ENCODE measurements around the gene L3MBTL1. TPM values are rescaled to one million over a fixed set of nuclear protein-coding genes. Genes with fewer than 3 reads are reported as not detected.

Gene L3MBTL1
- total and polyA plus RNA-seq, 7 experiments from 2014 or later = 0.74 to 24.7 (median 13.5) TPM

GRCh38 chr20:43532416-43533055 is 25.0 kb downstream of the L3MBTL1 start:
- no peaks in the 10 kb centered on the region for H3K27me3 Mint-ChIP-seq
- H3K36me3 Mint-ChIP-seq = peaks cover 0 to 18% (median 0%) of the 10 kb centered on the region in 5 donors
- no peak overlapping the region for H3K4me3 ChIP-seq (ENCODE audit: low read length)
- peaks cover 0 to 17% (median 0%) of the 10 kb centered on the region in 3 experiments for H3K36me3 ChIP-seq (ENCODE audit: control insufficient read depth in 2 of 3, insufficient read depth in 3 of 3, low read length in 3 of 3)
- no peaks in the 10 kb centered on the region for H3K4me1 ChIP-seq (ENCODE audit: control insufficient read depth in 2 of 2, insufficient read depth in 2 of 2, low read length in 2 of 2)
- CTCF ChIA-PET = no interaction called here
- no peaks in the 10 kb centered on the region for H3K27me3 ChIP-seq (ENCODE audit: control insufficient read depth in 2 of 2, insufficient read depth in 2 of 2, low read length in 2 of 2)
- ATAC-seq (no peak), DNase-seq (no peak)
- H3K4me3 Mint-ChIP-seq = no peak overlapping the region
- peak overlapping the region in 1 of 9 donors; percentile 41 for H3K27ac Mint-ChIP-seq
- no peaks in the 10 kb centered on the region for H3K9me3 ChIP-seq (ENCODE audit: control insufficient read depth in 2 of 3, low read length in 3 of 3)
- H3K4me1 Mint-ChIP-seq = no peaks in the 10 kb centered on the region
- POLR2A ChIA-PET = no interaction called here
- no peak overlapping the region for H3K27ac ChIP-seq (ENCODE audit: low read depth, low read length)
- H3K9me3 Mint-ChIP-seq = no peaks in the 10 kb centered on the region
- intact Hi-C loops (cut with micrococcal nuclease) = no loop called here

DNA sequence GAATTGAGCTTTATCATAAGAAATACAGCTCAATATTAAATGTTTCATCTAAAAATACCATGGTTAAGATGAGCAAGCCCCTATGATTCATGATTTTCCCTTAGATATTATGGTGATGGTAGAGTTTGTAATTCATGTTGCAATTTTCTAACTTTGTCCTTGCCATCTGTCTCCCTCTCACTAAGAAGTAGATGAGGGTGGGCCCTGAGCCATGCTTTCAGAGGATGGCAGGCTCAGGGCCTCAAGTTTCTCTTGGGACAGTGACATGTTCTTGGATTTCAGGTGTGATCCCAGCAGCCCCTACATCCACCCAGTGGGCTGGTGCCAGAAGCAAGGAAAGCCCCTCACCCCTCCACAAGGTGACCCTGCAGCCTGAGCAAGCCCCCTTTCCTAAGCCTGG is 25.6 kb downstream of the L3MBTL1 start:
- no peak overlapping the region for H3K4me3 ChIP-seq (ENCODE audit: low read length)
- peaks cover 0 to 18% (median 0%) of the 10 kb centered on the region in 5 donors for H3K36me3 Mint-ChIP-seq
- H3K27ac ChIP-seq (ENCODE audit: low read depth, low read length) = no peak overlapping the region
- CTCF ChIA-PET = no interaction called here
- no peaks in the 10 kb centered on the region for H3K9me3 Mint-ChIP-seq
- no peak for ATAC-seq
- no peak overlapping the region for H3K27ac Mint-ChIP-seq
- H3K36me3 ChIP-seq (ENCODE audit: control insufficient read depth in 2 of 3, insufficient read depth in 3 of 3, low read length in 3 of 3) = peaks cover 0 to 17% (median 0%) of the 10 kb centered on the region in 3 experiments
- no peaks in the 10 kb centered on the region for H3K4me1 Mint-ChIP-seq
- no peak for DNase-seq
- no peak overlapping the region for H3K4me3 Mint-ChIP-seq
- no peaks in the 10 kb centered on the region for H3K9me3 ChIP-seq (ENCODE audit: control insufficient read depth in 2 of 3, low read length in 3 of 3)
- intact Hi-C loops (cut with micrococcal nuclease) = no loop called here
- H3K27me3 ChIP-seq (ENCODE audit: control insufficient read depth in 2 of 2, insufficient read depth in 2 of 2, low read length in 2 of 2) = no peaks in the 10 kb centered on the region
- no peaks in the 10 kb centered on the region for H3K27me3 Mint-ChIP-seq
- no peaks in the 10 kb centered on the region for H3K4me1 ChIP-seq (ENCODE audit: control insufficient read depth in 2 of 2, insufficient read depth in 2 of 2, low read length in 2 of 2)
- POLR2A ChIA-PET = no interaction called here

DNA sequence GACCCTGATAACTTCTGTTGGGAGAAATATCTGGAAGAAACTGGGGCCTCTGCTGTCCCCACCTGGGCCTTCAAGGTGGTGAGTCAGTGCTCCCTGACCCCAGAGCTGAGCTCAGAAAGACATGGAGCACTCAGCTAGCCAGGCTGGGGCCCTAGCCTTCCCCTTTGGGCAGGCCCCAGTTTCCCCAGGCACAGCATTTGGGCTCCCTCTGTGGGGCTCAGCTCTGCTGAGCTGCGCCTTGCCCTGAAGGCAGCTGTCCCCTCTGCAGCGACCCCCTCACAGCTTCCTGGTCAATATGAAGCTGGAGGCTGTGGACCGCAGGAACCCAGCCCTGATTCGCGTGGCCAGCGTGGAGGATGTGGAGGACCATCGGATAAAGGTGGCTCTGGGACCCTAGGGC is 26.5 kb downstream of the L3MBTL1 start:
- no peak overlapping the region for H3K4me3 Mint-ChIP-seq
- peaks cover 0 to 17% (median 0%) of the 10 kb centered on the region in 3 experiments for H3K36me3 ChIP-seq (ENCODE audit: control insufficient read depth in 2 of 3, insufficient read depth in 3 of 3, low read length in 3 of 3)
- no peak for DNase-seq
- POLR2A ChIA-PET = no interaction called here
- H3K27ac Mint-ChIP-seq = no peak overlapping the region
- H3K27ac ChIP-seq (ENCODE audit: low read depth, low read length) = no peak overlapping the region
- H3K9me3 Mint-ChIP-seq = no peaks in the 10 kb centered on the region
- no peak overlapping the region for H3K4me3 ChIP-seq (ENCODE audit: low read length)
- intact Hi-C loops (cut with micrococcal nuclease) = no loop called here
- no peaks in the 10 kb centered on the region for H3K27me3 Mint-ChIP-seq
- H3K4me1 ChIP-seq (ENCODE audit: control insufficient read depth in 2 of 2, insufficient read depth in 2 of 2, low read length in 2 of 2) = no peaks in the 10 kb centered on the region
- peaks cover 0 to 4% (median 0%) of the 10 kb centered on the region in 7 donors for H3K4me1 Mint-ChIP-seq
- H3K27me3 ChIP-seq (ENCODE audit: control insufficient read depth in 2 of 2, insufficient read depth in 2 of 2, low read length in 2 of 2) = no peaks in the 10 kb centered on the region
- H3K9me3 ChIP-seq (ENCODE audit: control insufficient read depth in 2 of 3, low read length in 3 of 3) = no peaks in the 10 kb centered on the region
- peaks cover 0 to 15% (median 0%) of the 10 kb centered on the region in 5 donors for H3K36me3 Mint-ChIP-seq
- ATAC-seq = no peak
- CTCF ChIA-PET = no interaction called here

GRCh38 chr20:43534791-43535350 is 27.4 kb downstream of the L3MBTL1 start:
- Mint-ChIP-seq H3K27me3 (no peaks in the 10 kb centered on the region), H3K36me3 (peaks cover 0 to 11% (median 0%) of the 10 kb centered on the region in 5 donors), H3K27ac (no peak overlapping the region), H3K4me1 (peaks cover 0 to 4% (median 0%) of the 10 kb centered on the region in 7 donors), H3K4me3 (no peak overlapping the region), H3K9me3 (no peaks in the 10 kb centered on the region)
- Histone ChIP-seq H3K27ac (ENCODE audit: low read depth, low read length) (no peak overlapping the region), H3K4me3 (ENCODE audit: low read length) (no peak overlapping the region), H3K9me3 (ENCODE audit: control insufficient read depth in 2 of 3, low read length in 3 of 3) (no peaks in the 10 kb centered on the region), H3K4me1 (ENCODE audit: control insufficient read depth in 2 of 2, insufficient read depth in 2 of 2, low read length in 2 of 2) (no peaks in the 10 kb centered on the region), H3K27me3 (ENCODE audit: control insufficient read depth in 2 of 2, insufficient read depth in 2 of 2, low read length in 2 of 2) (no peaks in the 10 kb centered on the region), H3K36me3 (ENCODE audit: control insufficient read depth in 2 of 3, insufficient read depth in 3 of 3, low read length in 3 of 3) (peaks cover 0 to 17% (median 0%) of the 10 kb centered on the region in 3 experiments)
- ChIA-PET CTCF (interaction anchor here (1.0 kb wide), 1 partner anchor 32 kb away, joined by 3 read pairs; no protein-coding TSS in a partner anchor), POLR2A (no interaction called here)
- ATAC-seq = no peak
- intact Hi-C loops (cut with micrococcal nuclease) = no loop called here
- no peak for DNase-seq

DNA sequence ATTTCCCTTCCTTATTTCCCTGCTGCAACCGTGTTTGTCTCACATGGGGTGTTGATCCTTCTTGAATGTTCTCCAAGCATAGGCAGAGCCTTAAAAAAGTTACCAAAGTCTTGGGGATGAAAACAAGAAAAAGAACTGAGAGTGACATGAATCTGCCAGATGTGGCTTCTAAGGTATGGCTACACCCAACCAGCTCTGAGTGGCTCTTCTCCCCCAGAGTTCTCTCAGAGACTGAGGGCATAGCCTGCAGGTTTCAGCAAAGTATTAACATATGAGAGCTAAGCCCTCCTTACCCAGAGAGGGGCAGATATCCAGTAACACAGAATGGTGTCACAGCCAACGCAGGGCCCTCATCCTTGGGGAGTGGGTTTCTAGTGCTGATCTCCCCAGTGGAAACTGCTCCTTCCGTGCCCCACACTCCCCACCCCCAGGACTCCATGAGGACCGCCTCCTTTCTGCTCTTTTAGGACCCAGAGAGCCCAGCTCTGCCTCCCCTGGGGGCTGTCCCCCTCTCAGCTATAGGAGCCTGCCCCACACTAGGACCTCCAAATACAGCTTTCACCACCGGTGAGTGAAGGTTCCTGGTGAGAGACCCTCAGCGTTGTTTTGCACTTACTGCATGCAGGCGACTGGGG is 28.0 kb downstream of the L3MBTL1 start:
- ATAC-seq (no peak), DNase-seq (no peak)
- Mint-ChIP-seq H3K4me1 (peaks cover 0 to 4% (median 0%) of the 10 kb centered on the region in 7 donors), H3K36me3 (peaks cover 0 to 11% (median 0%) of the 10 kb centered on the region in 5 donors), H3K9me3 (no peaks in the 10 kb centered on the region), H3K4me3 (no peak overlapping the region), H3K27ac (no peak overlapping the region), H3K27me3 (no peaks in the 10 kb centered on the region)
- no peaks in the 10 kb centered on the region for H3K4me1 ChIP-seq (ENCODE audit: control insufficient read depth in 2 of 2, insufficient read depth in 2 of 2, low read length in 2 of 2)
- ChIA-PET POLR2A (interaction anchor here (0.5 kb wide), 1 partner anchor 997 kb away, joined by 7 read pairs; no protein-coding TSS in a partner anchor), CTCF (interaction anchor here (1.0 to 1.2 kb wide), 2 partner anchors 9 to 33 kb away, joined by 3 read pairs; no protein-coding TSS in a partner anchor)
- H3K27me3 ChIP-seq (ENCODE audit: control insufficient read depth in 2 of 2, insufficient read depth in 2 of 2, low read length in 2 of 2) = no peaks in the 10 kb centered on the region
- H3K9me3 ChIP-seq (ENCODE audit: control insufficient read depth in 2 of 3, low read length in 3 of 3) = no peaks in the 10 kb centered on the region
- H3K36me3 ChIP-seq (ENCODE audit: control insufficient read depth in 2 of 3, insufficient read depth in 3 of 3, low read length in 3 of 3) = peaks cover 0 to 17% (median 0%) of the 10 kb centered on the region in 3 experiments
- no peak overlapping the region for H3K27ac ChIP-seq (ENCODE audit: low read depth, low read length)
- intact Hi-C loops (cut with micrococcal nuclease) = no loop called here
- no peak overlapping the region for H3K4me3 ChIP-seq (ENCODE audit: low read length)

DNA sequence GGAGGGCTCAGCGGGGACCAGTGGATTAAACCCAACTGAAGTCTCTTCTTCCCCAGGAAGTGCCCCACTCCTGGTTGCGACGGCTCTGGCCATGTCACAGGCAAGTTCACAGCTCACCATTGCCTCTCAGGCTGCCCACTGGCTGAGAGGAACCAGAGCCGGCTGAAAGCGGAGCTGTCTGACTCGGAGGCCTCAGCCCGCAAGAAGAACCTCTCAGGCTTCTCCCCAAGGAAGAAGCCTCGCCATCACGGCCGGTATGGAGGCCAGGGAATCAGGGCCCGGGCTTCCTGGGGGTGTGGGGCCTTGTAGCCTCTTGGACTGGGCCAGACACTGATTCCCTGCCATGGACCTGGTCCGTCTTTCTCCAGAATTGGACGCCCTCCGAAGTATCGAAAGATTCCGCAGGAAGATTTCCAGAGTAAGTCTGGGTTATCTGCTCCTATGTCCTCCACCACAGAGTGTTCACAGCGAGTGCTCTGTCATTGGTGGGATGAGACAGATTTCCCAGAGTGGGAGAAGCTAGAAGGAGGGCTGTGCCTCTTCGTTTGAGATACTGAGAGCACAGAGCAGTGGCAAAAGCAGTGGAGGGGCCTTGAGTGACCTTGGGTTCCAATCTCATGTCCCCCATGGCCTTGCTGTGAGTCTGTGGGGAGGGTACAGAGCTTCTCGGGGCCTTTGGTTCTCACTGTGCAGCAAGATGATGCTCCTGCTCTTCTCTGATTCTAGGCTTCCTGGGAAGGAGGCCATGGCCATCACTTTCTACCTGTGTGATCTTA is 28.7 kb downstream of the L3MBTL1 start:
- no peaks in the 10 kb centered on the region for H3K27me3 ChIP-seq (ENCODE audit: control insufficient read depth in 2 of 2, insufficient read depth in 2 of 2, low read length in 2 of 2)
- no peaks in the 10 kb centered on the region for H3K9me3 ChIP-seq (ENCODE audit: control insufficient read depth in 2 of 3, low read length in 3 of 3)
- Mint-ChIP-seq H3K4me1 (peaks cover 0 to 4% (median 0%) of the 10 kb centered on the region in 7 donors), H3K27ac (no peak overlapping the region), H3K9me3 (no peaks in the 10 kb centered on the region), H3K27me3 (no peaks in the 10 kb centered on the region), H3K4me3 (no peak overlapping the region), H3K36me3 (peaks cover 0 to 11% (median 0%) of the 10 kb centered on the region in 5 donors)
- no peak overlapping the region for H3K4me3 ChIP-seq (ENCODE audit: low read length)
- H3K4me1 ChIP-seq (ENCODE audit: control insufficient read depth in 2 of 2, insufficient read depth in 2 of 2, low read length in 2 of 2) = no peaks in the 10 kb centered on the region
- H3K27ac ChIP-seq (ENCODE audit: low read depth, low read length) = no peak overlapping the region
- POLR2A ChIA-PET = interaction anchor here (0.5 kb wide), 1 partner anchor 996 kb away, joined by 7 read pairs; no protein-coding TSS in a partner anchor
- intact Hi-C loops (cut with micrococcal nuclease) = no loop called here
- H3K36me3 ChIP-seq (ENCODE audit: control insufficient read depth in 2 of 3, insufficient read depth in 3 of 3, low read length in 3 of 3) = peaks cover 0 to 17% (median 0%) of the 10 kb centered on the region in 3 experiments
- DNase-seq (no peak), ATAC-seq (no peak)
- CTCF ChIA-PET = interaction anchor here (1.0 to 1.2 kb wide), 2 partner anchors 10 to 33 kb away, joined by 3 read pairs; no protein-coding TSS in a partner anchor

All from naive thymus-derived CD4-positive, alpha-beta T cell (primary cell).